Measurements from ENCODE around the gene DAW1.
"Not testable (repeated sequence)": the region's sequence is repeated elsewhere in the genome, so short reads cannot be mapped to it uniquely, and the experiment has no call there.

Gene DAW1

GRCh38 chr2:227932001-227932400, 60.6 kb downstream of the DAW1 start:
- DNase-seq, result no peak

GRCh38 chr2:227932403-227932802, 61.0 kb downstream of the DAW1 start:
- DNase-seq, result no peak

GRCh38 chr2:227933884-227934283, 62.5 kb downstream of the DAW1 start:
- no peak for DNase-seq

- DNase-seq, result not testable (repeated sequence)
Observed at GRCh38 chr2:227936249-227936648, 64.8 kb downstream of the DAW1 start.

GRCh38 chr2:227939271-227940027, 68.0 kb downstream of the DAW1 start:
- DNase-seq, result no peak

- DNase-seq, result no peak
Observed at GRCh38 chr2:227942021-227942420, 70.6 kb downstream of the DAW1 start.

GRCh38 chr2:227942965-227943364, 71.5 kb downstream of the DAW1 start:
- no peak for DNase-seq

GRCh38 chr2:227960317-227960716, 88.9 kb downstream of the DAW1 start:
- no peak for DNase-seq

GRCh38 chr2:227971619-227972230, 100.3 kb downstream of the DAW1 start:
- no peak for DNase-seq

- DNase-seq, result no peak
Observed at GRCh38 chr2:227973241-227973640, 101.8 kb downstream of the DAW1 start.
